Tongue (tissue), 2 donors: ENCODE measurements around the gene OTOF. TPM values are rescaled to one million over a fixed set of nuclear protein-coding genes. Genes with fewer than 3 reads are reported as not detected.

Experiments used
- DNase-seq: peaks from one replicate; pipeline ENCODE4 v3.0.0-alpha.2; 2015
- total RNA-seq: library from RNA; depleted of rRNA; stranded (reverse); fragments of >200 nt; gene quantifications from one replicate; pipeline ENCODE4 v1.2.3, GENCODE V29; 2014

The OTOF gene
- total RNA-seq, 1 donor from 2014 or later: 12.4 TPM

- DNase-seq: no peak
These were observed 28.5 kb downstream of the OTOF start for GRCh38 chr2:26449278-26450030.

- no peak for DNase-seq
These were observed 29.3 kb downstream of the OTOF start for GRCh38 chr2:26448651-26449050.

- DNase-seq: no peak
These were observed 33.7 kb downstream of the OTOF start for GRCh38 chr2:26444236-26444635.

GRCh38 chr2:26442707-26443106 lies 35.2 kb downstream of the OTOF start:
- DNase-seq: no peak

- DNase-seq: no peak
These were observed 35.6 kb downstream of the OTOF start for GRCh38 chr2:26442301-26442700.

GRCh38 chr2:26438926-26439325 lies 39.0 kb downstream of the OTOF start:
- DNase-seq: no peak

- no peak for DNase-seq
These were observed 39.4 kb downstream of the OTOF start for GRCh38 chr2:26438526-26438925.

GRCh38 chr2:26435106-26435505 lies 42.8 kb downstream of the OTOF start:
- DNase-seq: no peak

- DNase-seq: no peak
These were observed 45.1 kb downstream of the OTOF start for GRCh38 chr2:26432859-26433258.

- DNase-seq: no peak
These were observed 45.6 kb downstream of the OTOF start for GRCh38 chr2:26432363-26432762.

GRCh38 chr2:26430826-26431225 lies 47.1 kb downstream of the OTOF start:
- no peak for DNase-seq

- peak; percentile 74 for DNase-seq
These were observed 47.9 kb downstream of the OTOF start for GRCh38 chr2:26429779-26430578.

- DNase-seq: no peak
These were observed 49.1 kb downstream of the OTOF start for GRCh38 chr2:26428846-26429245.

- peak; percentile 26 for DNase-seq
These were observed 53.7 kb downstream of the OTOF start for GRCh38 chr2:26424221-26424620.

GRCh38 chr2:26423750-26424149 lies 54.2 kb downstream of the OTOF start:
- no peak for DNase-seq

- DNase-seq: no peak
These were observed 54.8 kb downstream of the OTOF start for GRCh38 chr2:26422947-26423629.

- DNase-seq: no peak
These were observed 56.0 kb downstream of the OTOF start for GRCh38 chr2:26421961-26422360.

GRCh38 chr2:26414311-26414710 lies 63.6 kb downstream of the OTOF start:
- DNase-seq: no peak

GRCh38 chr2:26412091-26412673 lies 65.7 kb downstream of the OTOF start:
- DNase-seq: no peak

GRCh38 chr2:26411419-26411818 lies 66.5 kb downstream of the OTOF start:
- no peak for DNase-seq

- no peak for DNase-seq
These were observed 67.1 kb downstream of the OTOF start for GRCh38 chr2:26410764-26411243.

GRCh38 chr2:26409785-26410184 lies 68.1 kb downstream of the OTOF start:
- no peak for DNase-seq

- no peak for DNase-seq
These were observed 70.4 kb downstream of the OTOF start for GRCh38 chr2:26407526-26407925.
